ENCODE measurements around the gene KLHDC7A. TPM values are rescaled to one million over a fixed set of nuclear protein-coding genes. Genes with fewer than 3 reads are reported as not detected.

The KLHDC7A gene
- total RNA-seq, 6 experiments from 2014 or later = 2.3 to 9.2 (median 6.9) TPM

DNA sequence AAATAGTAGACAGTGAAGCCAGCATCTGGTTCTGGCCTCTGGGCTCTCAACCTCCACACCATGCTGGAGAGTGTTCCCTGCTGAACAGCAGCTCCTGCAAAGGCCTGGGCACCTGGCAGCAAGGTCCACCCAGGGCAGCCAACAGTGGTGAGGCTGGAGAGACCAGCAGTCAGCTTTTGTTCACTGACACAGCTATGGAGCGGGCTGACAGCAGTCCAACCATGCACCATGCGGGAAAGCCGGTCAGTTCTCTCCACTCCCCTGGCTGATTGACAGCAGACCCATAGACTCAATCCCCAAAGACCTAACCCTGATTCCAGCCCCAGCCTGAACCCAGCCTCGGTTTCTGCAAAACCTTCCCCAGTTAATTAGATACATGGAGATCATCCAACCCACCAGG, 49.0 kb downstream of the KLHDC7A start:
- H3K27me3 ChIP-seq = no peaks in the 10 kb centered on the region
- intact Hi-C loops (cut with DNase I) = no loop called here
- DNase-seq = peak in 1 of 3 donors; percentile 20
- ATAC-seq = no peak
- no peaks in the 10 kb centered on the region for H3K36me3 ChIP-seq
- no peak overlapping the region for H3K4me3 ChIP-seq
- 57% methylated on average over 1 of the region's 4 CpGs for WGBS (ENCODE audit: insufficient coverage, low coverage, low lambda C conversion rate, missing lambda C conversion rate)
- no peaks in the 10 kb centered on the region for H3K9me3 ChIP-seq
- no peak for TF ChIP-seq POLR2A (IDR thresholded peaks at IDR 0.05)
- TF ChIP-seq, protein P1, sequence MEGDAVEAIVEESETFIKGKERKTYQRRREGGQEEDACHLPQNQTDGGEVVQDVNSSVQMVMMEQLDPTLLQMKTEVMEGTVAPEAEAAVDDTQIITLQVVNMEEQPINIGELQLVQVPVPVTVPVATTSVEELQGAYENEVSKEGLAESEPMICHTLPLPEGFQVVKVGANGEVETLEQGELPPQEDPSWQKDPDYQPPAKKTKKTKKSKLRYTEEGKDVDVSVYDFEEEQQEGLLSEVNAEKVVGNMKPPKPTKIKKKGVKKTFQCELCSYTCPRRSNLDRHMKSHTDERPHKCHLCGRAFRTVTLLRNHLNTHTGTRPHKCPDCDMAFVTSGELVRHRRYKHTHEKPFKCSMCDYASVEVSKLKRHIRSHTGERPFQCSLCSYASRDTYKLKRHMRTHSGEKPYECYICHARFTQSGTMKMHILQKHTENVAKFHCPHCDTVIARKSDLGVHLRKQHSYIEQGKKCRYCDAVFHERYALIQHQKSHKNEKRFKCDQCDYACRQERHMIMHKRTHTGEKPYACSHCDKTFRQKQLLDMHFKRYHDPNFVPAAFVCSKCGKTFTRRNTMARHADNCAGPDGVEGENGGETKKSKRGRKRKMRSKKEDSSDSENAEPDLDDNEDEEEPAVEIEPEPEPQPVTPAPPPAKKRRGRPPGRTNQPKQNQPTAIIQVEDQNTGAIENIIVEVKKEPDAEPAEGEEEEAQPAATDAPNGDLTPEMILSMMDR (IDR thresholded peaks at IDR 0.05) = no peak
- H3K4me1 ChIP-seq = no peaks in the 10 kb centered on the region
- no peak overlapping the region for H3K27ac ChIP-seq

DNA sequence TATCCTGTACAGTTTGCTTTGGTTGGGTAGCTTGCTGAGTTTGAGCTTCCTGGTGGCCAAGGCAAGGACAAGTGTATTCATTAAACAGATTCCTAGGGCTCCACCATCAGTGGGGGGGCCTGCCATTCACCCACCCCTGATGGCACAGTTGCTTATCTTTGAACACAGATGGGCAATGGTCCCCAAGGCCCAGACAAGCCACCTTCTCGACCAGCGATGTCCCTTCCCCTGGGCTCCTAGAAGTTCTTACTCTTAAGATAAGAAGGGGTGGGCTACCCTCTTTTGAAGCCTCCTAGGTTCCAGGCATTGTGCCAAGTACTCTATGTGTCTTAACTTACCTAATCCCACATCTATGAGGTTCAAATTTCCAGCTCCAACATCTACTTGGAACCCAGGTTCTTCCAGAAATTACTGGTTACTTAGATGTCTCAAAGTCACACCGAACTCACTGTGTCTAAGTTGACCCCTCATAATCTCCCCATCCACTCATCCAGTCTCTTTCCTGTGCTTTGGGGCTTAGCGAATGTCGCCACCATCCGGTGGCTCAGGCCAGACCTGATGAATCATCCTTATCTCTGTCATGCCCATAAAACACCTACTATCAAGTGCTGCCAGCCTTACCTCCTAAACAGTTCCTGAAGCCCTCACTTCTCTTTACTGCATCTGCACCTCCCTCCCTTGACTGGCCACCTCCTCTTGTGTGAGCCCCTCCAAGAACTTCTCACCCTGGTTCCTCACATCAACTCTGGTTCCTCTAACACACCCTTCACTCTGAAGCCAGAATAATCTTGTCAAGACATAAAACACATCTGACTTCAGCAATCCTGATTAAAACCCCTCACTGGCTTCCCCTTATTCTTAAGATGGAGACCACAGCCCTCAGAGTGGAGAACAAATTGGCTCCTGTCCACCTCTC, 50.1 kb downstream of the KLHDC7A start:
- ATAC-seq (peak in 3 of 4 donors; percentile 43 to 70 (median 45)), DNase-seq (no peak)
- H3K27ac ChIP-seq = no peak overlapping the region
- 29% methylated on average over 4 of the region's 6 CpGs for WGBS (ENCODE audit: insufficient coverage, low coverage, low lambda C conversion rate, missing lambda C conversion rate)
- H3K4me1 ChIP-seq = no peaks in the 10 kb centered on the region
- no peaks in the 10 kb centered on the region for H3K36me3 ChIP-seq
- intact Hi-C loops (cut with DNase I) = no loop called here
- no peaks in the 10 kb centered on the region for H3K27me3 ChIP-seq
- no peak for TF ChIP-seq POLR2A (IDR thresholded peaks at IDR 0.05)
- TF ChIP-seq, protein P1 (IDR thresholded peaks at IDR 0.05) = peak in 3 of 4 donors; percentile 11 to 38 (median 25)
- H3K9me3 ChIP-seq = no peaks in the 10 kb centered on the region
- no peak overlapping the region for H3K4me3 ChIP-seq

DNA sequence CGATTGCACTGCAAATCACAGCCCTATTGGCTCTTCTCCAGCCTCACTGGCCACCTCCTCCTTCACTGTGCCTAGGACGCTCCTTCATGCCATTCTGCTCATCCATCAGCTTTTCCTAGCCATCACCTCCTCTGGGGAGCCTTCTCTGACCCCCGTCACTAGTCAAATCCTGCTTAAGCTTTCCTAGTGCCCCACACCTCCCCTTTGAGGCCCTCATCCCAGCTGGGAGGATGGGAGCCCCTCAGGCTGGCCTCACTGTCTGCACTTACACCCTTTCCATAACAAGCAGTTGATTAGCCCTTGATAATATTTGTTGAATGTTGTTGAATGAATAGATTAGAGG, 50.7 kb downstream of the KLHDC7A start:
- intact Hi-C loops (cut with DNase I) = no loop called here
- no peaks in the 10 kb centered on the region for H3K36me3 ChIP-seq
- ATAC-seq (no peak), DNase-seq (no peak)
- H3K9me3 ChIP-seq = no peaks in the 10 kb centered on the region
- H3K27me3 ChIP-seq = no peaks in the 10 kb centered on the region
- H3K4me3 ChIP-seq = no peak overlapping the region
- TF ChIP-seq POLR2A (IDR thresholded peaks at IDR 0.05) = no peak
- TF ChIP-seq, protein P1 (IDR thresholded peaks at IDR 0.05) = no peak
- WGBS (ENCODE audit: insufficient coverage, low coverage, low lambda C conversion rate, missing lambda C conversion rate) = 33% methylated on average over 3 of the region's 3 CpGs
- no peaks in the 10 kb centered on the region for H3K4me1 ChIP-seq
- no peak overlapping the region for H3K27ac ChIP-seq

DNA sequence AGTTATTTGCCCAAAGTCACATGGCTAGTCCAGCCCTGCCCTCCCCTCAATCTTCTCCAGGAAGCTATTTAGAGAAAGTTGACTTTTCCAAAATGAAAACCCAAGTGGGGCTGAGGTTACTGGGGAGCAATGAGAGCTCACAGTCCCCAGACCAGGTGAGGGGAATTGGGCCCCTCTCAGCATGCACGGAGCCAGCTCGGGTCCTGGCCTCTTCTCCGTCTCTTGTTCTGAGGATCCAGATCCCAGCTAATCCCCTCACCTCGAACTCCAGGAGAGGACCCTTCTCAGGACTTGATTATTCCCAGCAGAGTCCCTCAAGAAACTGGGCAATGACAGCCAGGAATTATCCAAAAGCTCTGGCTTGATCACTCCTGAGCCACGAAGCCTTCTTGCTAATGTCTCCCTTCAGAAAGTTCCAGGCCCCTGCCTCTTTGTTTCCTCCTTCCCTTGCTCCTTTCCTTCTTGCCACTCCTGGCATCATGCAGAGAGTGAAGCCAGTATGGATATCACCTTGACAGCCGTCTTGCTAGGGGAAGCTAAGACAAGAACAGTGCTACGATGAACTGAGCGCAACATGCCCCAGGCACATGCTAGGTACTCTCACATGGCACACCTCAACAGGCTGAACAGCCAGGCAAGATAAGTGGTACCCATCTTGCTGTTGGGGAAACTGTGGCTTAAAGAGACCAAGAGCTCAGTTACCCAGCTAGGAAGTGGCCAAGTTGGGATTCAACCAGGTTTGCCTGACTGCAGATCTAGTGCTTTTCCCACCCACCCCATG, 51.9 kb downstream of the KLHDC7A start:
- TF ChIP-seq POLR2A (IDR thresholded peaks at IDR 0.05) = no peak
- TF ChIP-seq, protein P1 (IDR thresholded peaks at IDR 0.05) = no peak
- 68% methylated on average over 6 of the region's 8 CpGs for WGBS (ENCODE audit: insufficient coverage, low coverage, low lambda C conversion rate, missing lambda C conversion rate)
- Histone ChIP-seq H3K4me1 (no peaks in the 10 kb centered on the region), H3K36me3 (no peaks in the 10 kb centered on the region), H3K9me3 (no peaks in the 10 kb centered on the region), H3K27ac (no peak overlapping the region), H3K4me3 (no peak overlapping the region), H3K27me3 (no peaks in the 10 kb centered on the region)
- DNase-seq (peak in 1 of 3 donors; percentile 6), ATAC-seq (no peak)
- intact Hi-C loops (cut with DNase I) = no loop called here

All from right lobe of liver (tissue), 6 donors.